ENCODE results near the gene FARS2.
"Not testable (repeated sequence)": the region's sequence is repeated elsewhere in the genome, so short reads cannot be mapped to it uniquely, and the experiment has no call there.

Gene FARS2

GRCh38 chr6:5765141-5765760 is 503.9 kb downstream of the FARS2 start:
- no peak for DNase-seq (ENCODE audit: low spot score)

DNA sequence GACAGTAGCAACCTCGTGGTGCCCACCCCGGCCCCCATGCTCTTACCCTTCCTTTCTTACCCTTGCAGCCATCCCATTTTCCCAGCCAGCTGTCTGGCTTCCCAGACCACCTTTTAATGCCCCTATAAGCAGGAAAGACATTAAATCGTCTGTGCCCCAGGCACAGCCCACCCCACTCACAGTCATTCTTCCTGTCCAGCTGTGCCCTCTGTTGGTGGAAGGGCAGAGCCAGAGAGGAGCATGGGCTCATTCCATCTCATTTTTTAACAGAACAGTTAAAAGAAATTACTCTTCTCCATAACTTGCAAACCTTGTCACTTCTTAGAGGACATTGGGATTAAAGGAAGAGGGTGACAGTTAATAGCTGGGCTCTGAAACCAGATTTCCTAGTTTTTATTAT is 504.9 kb downstream of the FARS2 start:
- DNase-seq (ENCODE audit: low spot score): peak; percentile 30

GRCh38 chr6:5767471-5767870 is 506.2 kb downstream of the FARS2 start:
- no peak for DNase-seq (ENCODE audit: low spot score)

DNA sequence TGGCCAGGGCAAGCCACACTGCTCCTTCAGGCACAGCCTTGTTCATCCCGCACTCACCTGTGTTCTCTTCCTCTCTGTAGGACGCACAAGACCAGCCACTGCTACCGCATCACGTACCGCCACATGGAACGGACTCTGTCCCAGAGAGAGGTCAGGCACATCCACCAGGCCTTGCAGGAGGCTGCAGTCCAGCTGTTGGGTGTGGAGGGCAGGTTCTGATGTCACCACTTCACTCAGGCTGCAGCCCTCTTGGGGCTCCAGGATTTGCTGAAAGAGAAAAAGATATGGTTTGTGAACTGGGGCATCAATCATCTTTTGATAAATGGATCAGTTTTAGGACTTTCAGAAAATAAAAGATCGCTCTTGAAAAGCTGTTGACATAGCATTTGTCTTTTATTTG is 509.9 kb downstream of the FARS2 start:
- no peak for DNase-seq (ENCODE audit: low spot score)

GRCh38 chr6:5771759-5772390 is 510.6 kb downstream of the FARS2 start:
- no peak for DNase-seq (ENCODE audit: low spot score)

DNA sequence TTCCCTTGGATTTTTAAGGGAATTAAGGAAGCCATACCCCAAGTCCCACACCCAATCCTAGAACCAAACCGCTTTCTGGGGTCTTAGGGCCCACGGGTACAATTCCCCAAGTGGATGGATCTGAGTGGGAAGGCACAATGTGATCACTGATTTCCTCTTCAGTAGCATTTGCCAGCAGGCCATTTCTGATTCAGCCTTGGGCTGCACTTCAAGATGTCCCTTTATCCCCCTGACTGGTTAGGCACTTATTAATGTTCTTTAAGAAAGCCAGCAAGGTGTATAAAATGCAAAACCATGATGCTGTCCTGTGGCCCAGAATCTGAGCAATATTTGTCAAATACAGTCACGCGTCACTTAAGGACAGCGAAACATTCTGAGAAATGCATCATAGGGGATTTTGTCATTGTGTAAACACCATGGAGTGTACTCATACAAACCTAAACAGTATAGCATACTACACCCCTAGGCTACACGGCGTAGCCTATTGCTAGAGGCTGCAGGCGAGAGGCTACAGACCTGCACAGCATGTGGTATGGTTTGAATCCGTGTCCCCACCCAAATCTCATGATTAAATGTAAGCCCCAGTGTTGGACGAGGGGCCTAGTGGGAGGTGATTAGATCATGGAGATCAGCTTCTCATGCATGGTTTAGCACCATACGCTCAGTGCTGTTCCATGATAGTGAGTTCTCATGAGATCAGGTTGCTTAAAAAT is 511.3 kb downstream of the FARS2 start:
- DNase-seq (ENCODE audit: low spot score): no peak

- DNase-seq (ENCODE audit: low spot score): no peak
Measured at GRCh38 chr6:5776104-5776503, 514.8 kb downstream of the FARS2 start.

GRCh38 chr6:5776706-5777390 is 515.5 kb downstream of the FARS2 start:
- no peak for DNase-seq (ENCODE audit: low spot score)

DNA sequence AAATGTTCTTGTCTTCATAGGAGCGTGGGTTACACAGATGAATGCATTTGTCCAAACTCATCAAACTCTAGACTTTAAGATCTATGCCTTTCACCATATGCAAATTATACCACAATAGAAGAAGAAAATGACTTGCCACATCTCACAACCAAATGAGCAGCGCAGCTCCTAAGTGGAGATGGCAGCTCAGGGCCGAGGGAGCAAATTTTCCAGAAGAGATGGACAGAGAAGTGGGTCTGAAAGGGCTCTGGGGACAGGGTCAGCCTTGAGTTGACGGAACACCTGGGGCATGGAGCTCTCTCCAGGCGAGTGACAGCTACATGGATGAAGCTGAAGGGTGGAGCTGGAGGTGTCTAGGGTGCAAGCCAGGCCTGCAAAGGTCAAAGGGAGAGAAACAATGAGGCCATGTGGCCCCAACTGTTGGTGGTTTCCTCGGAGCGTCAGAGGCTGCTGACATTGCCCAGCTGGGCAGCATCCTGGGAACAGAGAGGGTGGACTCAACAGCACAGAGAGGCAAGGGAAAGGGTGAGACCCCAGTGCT is 517.1 kb downstream of the FARS2 start:
- DNase-seq (ENCODE audit: low spot score): no peak

- no peak for DNase-seq (ENCODE audit: low spot score)
Measured at GRCh38 chr6:5778906-5779305, 517.6 kb downstream of the FARS2 start.

- DNase-seq (ENCODE audit: low spot score): no peak
Measured at GRCh38 chr6:5781019-5781418, 519.7 kb downstream of the FARS2 start.

GRCh38 chr6:5781966-5782556 is 520.7 kb downstream of the FARS2 start:
- DNase-seq (ENCODE audit: low spot score): no peak

- DNase-seq (ENCODE audit: low spot score): peak; percentile 63
Measured at GRCh38 chr6:5782783-5783547, 521.7 kb downstream of the FARS2 start.

- DNase-seq (ENCODE audit: low spot score): no peak
Measured at GRCh38 chr6:5783584-5784089, 522.3 kb downstream of the FARS2 start.

DNA sequence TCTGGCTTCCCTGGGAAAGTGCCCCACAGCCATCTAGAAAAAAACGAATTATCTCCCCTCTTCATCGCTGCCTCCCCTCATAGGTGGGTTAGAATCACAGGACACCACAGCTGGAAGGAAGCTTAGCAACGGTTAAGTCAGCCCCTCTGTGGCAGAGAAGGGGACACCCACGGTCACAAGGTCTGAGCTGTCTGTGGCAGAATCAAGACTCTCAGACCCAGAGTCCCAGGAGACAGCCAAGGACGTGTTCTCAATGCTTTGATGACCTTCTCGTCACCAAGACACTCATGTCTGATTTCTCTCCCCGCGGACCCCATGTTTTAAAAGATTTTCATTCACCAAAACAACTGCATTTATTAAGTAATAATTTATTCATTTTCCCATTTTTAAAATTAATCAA is 523.9 kb downstream of the FARS2 start:
- no peak for DNase-seq (ENCODE audit: low spot score)

DNA sequence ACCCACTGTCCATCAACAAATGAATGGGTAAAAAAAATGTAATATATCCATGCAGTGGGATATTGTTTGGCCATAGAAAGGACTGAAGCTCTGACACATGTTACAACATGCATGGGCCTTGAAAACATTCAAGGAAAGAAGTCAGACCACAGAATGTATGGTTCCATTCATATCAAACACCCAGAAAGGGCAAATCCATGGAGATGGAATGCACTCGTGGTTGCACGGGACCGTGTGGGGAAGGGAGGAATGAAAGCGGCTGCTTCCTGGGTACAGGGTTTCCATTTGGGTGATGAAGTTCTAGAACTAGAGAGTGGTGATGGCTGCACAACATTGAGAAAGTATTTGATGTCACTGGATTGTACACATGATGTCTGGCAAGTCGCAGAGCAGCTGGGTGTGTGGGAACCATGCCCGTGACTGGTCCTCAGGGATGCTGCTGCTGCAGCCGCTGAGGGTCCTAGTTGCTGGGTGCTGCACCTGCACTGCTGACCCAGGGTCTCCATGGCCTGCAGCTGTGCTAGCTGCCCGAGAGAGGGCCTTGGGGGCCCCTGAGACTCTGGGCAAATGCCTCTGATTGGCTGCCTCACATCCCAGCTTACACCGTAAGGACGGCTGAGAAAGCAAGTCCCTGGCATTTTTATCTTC is 525.1 kb downstream of the FARS2 start:
- DNase-seq (ENCODE audit: low spot score): no peak

DNA sequence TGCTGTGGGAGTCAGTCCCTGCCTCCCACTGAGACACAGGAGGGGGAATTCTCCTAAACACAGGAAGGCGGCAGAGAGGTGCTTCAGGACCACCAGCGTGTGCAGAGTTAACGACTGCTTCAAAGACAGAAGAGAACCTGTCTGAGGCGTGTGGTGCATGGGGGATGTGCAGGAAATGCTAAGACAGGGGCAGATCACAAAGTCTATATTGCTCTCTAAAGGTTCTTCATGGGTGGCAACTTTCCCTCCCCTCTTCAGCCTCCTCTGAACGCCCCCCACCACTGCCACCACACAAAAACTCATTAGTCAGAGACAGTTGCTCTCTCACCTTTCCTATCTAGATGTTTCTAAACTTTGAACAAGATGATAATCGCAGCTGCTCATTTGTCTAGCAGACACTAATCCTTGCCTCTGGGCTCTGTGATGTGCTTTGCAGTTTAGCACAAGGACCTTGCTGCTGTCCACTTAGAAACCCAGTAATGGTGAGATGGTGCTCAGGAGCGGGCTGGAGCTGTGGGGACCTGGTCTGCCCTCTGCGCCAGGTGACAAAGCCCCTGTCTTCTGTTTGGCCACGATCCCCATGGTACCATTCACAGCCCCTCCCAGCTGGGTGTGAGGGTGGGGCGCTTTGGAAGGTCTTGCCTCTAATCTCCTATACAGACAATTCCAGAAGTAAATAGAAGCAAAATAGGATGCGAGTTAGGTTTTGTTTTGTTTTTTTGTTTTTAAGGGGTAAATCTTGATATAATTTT is 525.8 kb downstream of the FARS2 start:
- DNase-seq (ENCODE audit: low spot score): no peak

DNA sequence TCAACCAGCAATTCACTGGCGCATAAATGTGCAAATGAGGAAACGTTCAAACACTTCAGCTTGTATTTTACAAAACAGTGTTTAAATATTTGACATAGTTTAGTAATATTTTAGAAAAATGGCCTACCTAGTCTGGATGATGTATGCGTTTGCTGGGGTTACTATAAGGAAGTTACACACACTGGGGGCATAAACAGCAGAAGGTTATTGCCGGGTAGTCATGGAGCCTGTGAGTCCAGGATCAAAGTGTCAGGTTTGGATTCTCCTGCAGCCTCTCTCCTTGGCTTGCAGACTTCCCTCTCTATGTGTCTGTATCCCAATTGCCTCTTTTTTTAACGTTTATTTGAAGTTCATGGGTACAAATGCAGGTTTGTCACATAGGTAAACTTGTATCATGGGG is 528.1 kb downstream of the FARS2 start:
- not testable (repeated sequence) for DNase-seq (ENCODE audit: low spot score)

DNA sequence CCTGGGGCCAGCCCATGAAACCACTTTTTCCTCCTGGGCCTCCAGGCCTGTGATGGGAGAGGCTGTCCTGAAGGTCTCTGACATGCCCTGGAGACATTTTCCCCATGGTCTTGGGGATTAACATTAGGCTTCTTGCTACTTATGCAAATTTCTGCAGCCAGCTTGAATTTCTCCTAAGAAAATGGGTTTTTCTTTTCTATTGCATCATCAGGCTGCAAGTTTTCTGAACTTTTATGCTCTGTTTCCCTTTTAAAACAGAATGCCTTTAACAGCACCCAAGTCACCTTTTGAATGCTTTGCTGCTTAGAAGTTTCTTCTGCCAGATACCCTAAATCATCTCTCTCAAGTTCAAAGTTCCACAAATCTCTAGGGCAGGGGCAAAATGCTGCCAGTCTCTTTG is 535.2 kb downstream of the FARS2 start:
- DNase-seq (ENCODE audit: low spot score): not testable (repeated sequence)

DNA sequence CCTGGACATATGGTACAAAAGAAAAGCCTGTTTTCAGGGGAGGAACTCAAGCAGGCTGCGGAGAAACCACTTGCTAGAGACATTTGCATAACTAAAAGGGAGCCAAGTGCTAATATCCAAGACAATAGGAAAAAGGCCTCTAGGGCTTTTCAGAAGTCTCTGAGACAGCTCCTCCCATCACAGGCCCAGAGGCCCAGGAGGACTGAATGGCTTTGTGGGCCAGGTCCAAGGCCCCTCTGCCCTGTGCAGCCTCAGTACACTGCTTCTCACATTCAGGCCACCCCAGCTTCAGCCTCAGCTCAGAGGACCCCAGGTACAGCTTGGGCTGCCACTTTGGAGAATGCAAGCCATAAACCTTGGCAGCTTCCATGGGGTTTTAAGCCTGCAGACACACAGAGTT is 545.1 kb downstream of the FARS2 start:
- DNase-seq (ENCODE audit: low spot score): not testable (repeated sequence)
